Bronchial epithelial cell (primary cell): ENCODE results near the gene ZBTB5. TPM values are rescaled to one million over a fixed set of nuclear protein-coding genes. Genes with fewer than 3 reads are reported as not detected.
"Not testable (repeated sequence)": the region's sequence is repeated elsewhere in the genome, so short reads cannot be mapped to it uniquely, and the experiment has no call there.

Source experiments
- DNase-seq: peaks from one replicate; pipeline ENCODE4 v3.0.0-alpha.2; 2010; ENCODE audit warnings: low read depth
- FAIRE-seq: peaks from 2 replicates; lab custom pipeline; 2011; peaks lifted over from hg19 to GRCh38; lab: Jason Lieb, UNC
- H3K27me3 ChIP-seq: 2 replicates; pipeline ENCODE4 v1.5.1; 2011; ENCODE audit warnings: low read length; ENCODE audit not compliant: control insufficient read depth, insufficient read depth
- H3K36me3 ChIP-seq: 2 replicates; pipeline ENCODE4 v1.5.1; 2011; ENCODE audit warnings: low read length; ENCODE audit not compliant: control insufficient read depth, insufficient read depth
- H3K4me3 ChIP-seq: 2 replicates; pipeline ENCODE4 v1.5.1; 2011; ENCODE audit warnings: mild to moderate bottlenecking, low read depth, low read length, control low read depth
- total RNA-seq: library from RNA; depleted of rRNA; stranded (reverse); fragments of >200 nt; gene quantifications from 2 replicates; pipeline ENCODE4 v1.2.1, GENCODE V29; 2014
- TF ChIP-seq, protein P1 (sequence below): IDR thresholded peaks from 2 replicates; pipeline ENCODE4 v1.5.1; 2011; ENCODE audit warnings: mild to moderate bottlenecking, moderate library complexity, low read length, control low read depth, inconsistent platforms; ENCODE audit not compliant: insufficient read depth, severe bottlenecking

ZBTB5 gene
- total RNA-seq, 1 donor from 2014 or later: 8.2 TPM

DNA sequence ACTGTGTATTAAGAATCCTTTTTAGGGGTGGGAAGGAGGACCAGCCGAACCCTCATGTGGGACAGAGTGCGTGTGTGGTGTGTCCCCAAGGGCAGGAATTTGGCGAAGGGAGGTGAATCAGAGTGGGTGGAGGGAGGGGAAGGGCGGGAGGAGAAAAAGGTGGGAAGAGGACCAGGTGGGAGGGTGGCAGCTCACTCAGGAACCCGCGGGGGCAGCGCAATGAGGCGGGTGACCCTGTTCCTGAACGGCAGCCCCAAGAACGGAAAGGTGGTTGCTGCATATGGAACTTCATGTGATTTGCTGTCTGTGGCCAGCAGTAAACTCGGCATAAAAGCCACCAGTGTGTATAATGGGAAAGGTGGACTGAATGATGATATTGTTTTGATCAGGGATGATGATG is 11.7 kb upstream of the ZBTB5 start:
- FAIRE-seq (no peak), DNase-seq (no peak)
- TF ChIP-seq, protein P1, sequence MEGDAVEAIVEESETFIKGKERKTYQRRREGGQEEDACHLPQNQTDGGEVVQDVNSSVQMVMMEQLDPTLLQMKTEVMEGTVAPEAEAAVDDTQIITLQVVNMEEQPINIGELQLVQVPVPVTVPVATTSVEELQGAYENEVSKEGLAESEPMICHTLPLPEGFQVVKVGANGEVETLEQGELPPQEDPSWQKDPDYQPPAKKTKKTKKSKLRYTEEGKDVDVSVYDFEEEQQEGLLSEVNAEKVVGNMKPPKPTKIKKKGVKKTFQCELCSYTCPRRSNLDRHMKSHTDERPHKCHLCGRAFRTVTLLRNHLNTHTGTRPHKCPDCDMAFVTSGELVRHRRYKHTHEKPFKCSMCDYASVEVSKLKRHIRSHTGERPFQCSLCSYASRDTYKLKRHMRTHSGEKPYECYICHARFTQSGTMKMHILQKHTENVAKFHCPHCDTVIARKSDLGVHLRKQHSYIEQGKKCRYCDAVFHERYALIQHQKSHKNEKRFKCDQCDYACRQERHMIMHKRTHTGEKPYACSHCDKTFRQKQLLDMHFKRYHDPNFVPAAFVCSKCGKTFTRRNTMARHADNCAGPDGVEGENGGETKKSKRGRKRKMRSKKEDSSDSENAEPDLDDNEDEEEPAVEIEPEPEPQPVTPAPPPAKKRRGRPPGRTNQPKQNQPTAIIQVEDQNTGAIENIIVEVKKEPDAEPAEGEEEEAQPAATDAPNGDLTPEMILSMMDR: no peak
- no peaks in the 10 kb centered on the region for H3K36me3 ChIP-seq
- no peaks in the 10 kb centered on the region for H3K27me3 ChIP-seq
- H3K4me3 ChIP-seq: no peak overlapping the region

DNA sequence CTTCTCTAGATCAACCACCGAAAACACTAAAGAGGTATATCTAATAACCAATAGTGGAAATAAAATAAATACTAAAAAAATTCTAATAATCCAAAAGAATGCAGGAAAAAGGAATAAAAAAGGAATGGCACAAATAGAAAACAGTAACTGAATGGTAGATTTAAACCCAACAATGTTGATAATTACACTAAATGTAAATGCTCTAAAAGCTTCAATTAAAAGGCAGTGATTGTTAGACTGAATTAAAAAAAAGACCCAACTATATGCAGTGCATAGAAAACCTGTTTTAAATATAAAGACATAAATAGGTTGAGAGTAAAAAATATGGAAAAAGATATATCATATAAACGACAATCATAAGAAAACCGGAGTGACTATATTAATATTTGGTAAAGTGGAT is 9.2 kb upstream of the ZBTB5 start:
- no peaks in the 10 kb centered on the region for H3K27me3 ChIP-seq
- TF ChIP-seq, protein P1: no peak
- no peak for DNase-seq
- no peaks in the 10 kb centered on the region for H3K36me3 ChIP-seq
- H3K4me3 ChIP-seq: no peak overlapping the region
- no peak for FAIRE-seq

DNA sequence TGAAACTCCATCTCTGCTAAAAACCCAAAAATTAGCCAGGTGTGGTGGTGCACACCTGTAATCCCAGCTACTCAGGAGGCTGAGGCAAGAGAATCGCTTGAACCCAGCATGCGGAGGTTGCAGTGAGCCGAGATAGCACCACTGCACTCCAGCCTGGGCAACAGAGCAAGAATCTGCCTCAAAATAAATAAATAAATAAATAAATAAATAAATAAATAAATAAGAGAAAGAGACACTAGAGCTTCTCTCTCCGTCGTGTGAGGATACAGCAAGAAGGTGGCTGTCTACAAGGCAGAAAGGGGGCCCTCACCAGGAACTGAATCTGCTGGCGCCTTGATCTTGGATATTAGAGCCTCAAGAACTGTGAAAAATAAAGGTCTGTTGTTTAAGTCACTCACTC is 8.7 kb upstream of the ZBTB5 start:
- not testable (repeated sequence) for DNase-seq, FAIRE-seq, H3K4me3 ChIP-seq, H3K36me3 ChIP-seq, H3K27me3 ChIP-seq

DNA sequence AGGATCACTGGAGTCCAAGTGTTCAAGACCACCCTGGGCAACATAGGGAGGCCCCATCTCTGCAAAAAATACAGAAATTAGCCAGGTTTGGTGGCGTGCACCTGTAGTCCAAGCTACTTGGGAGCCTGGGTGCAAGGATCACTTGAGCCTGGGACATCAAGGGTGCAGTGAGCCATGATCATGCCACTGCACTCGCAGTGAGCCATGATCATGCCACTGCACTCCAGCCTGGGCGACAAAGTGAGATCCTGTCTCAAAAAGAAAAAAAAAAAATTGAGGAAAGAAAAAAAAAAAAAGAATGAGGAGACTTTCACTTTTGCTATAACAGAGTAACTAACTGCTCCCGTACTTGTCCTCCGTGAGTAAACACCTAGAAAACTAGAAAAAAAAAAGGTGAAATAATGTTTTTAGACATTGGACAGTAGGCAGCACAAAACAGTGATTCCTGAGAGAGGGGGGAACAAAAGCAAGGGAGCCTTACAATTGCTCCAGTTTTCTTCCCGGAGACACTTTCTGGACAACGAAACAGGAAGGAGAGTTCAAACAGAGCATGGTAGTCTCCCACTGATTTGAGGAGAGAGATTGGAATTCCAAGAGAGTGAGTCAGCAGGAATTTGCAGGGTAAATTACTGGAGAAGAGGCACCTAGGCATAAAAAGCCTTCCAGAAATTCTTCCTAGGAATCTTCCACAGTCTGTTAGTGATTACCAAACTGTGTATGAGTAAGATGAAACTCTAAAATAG is 6.9 kb upstream of the ZBTB5 start:
- H3K36me3 ChIP-seq: no peaks in the 10 kb centered on the region
- TF ChIP-seq, protein P1: no peak
- FAIRE-seq: no peak
- no peaks in the 10 kb centered on the region for H3K27me3 ChIP-seq
- DNase-seq: peak; percentile 94
- H3K4me3 ChIP-seq: peak overlapping the region; percentile 15

DNA sequence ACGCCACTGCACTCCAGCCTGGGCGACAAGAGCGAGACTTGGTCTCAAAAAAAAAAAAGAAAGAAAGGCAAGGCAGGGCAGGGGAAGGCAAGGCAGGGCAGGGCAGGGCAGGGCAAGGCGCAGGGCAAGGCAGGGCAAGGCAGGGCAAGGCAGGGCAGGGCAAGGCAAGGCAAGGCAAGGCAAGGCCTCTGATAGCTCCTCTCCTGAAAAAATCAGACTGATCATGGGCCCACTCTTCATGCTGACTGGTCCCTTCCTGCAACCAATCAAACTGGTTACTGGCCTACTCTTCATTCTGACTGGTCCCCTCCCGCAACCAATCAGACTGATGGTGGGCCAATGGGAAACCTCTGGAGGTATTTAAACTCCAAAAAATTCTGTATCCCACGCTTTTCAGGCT is 3.4 kb upstream of the ZBTB5 start:
- DNase-seq (no peak), FAIRE-seq (no peak)
- H3K4me3 ChIP-seq: no peak overlapping the region
- TF ChIP-seq, protein P1: no peak
- no peaks in the 10 kb centered on the region for H3K27me3 ChIP-seq
- H3K36me3 ChIP-seq: no peaks in the 10 kb centered on the region

DNA sequence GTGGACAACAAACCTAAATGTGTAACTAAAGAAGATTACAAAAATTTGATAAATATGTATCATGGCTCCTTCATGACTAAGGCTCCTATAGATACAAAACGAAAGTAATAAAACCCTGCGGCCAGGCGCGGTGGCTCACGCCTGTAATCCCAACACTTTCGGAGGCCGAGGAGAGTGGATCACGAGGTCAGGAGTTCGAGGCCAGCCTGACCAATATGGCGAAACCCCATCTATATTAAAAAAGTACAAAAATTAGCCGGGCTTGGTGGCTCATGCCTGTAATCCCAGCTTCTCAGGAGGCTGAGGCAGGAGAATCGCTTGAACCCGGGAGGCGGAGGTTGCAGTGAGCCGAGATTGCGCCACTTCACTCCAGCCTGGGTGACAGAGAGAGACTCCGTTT is 2.3 kb upstream of the ZBTB5 start:
- not testable (repeated sequence) for H3K27me3 ChIP-seq, DNase-seq, FAIRE-seq, H3K4me3 ChIP-seq, H3K36me3 ChIP-seq
